Chondrocyte (in vitro differentiated cells): Measurements from ENCODE around the gene VWA2. TPM values are rescaled to one million over a fixed set of nuclear protein-coding genes. Genes with fewer than 3 reads are reported as not detected.

ENCODE experiments used
- DNase-seq: peaks from one replicate; pipeline ENCODE4 v3.0.0; 2021; ENCODE audit warnings: mixed read lengths, low spot score
- H3K27ac Mint-ChIP-seq: one replicate; pipeline ENCODE4 v1.8.0; 2021; ENCODE audit warnings: mild to moderate bottlenecking, moderate library complexity, mixed read lengths; ENCODE audit not compliant: unreplicated experiment
- H3K27me3 Mint-ChIP-seq: 2 replicates; pipeline ENCODE4 v1.8.0; 2021; ENCODE audit warnings: low read depth, mixed read lengths
- H3K36me3 Mint-ChIP-seq: 2 replicates; pipeline ENCODE4 v1.8.0; 2021; ENCODE audit warnings: low read depth, mixed read lengths
- H3K4me1 Mint-ChIP-seq: 2 replicates; pipeline ENCODE4 v1.8.0; 2021; ENCODE audit warnings: low read depth, mild to moderate bottlenecking, mixed read lengths
- H3K4me3 Mint-ChIP-seq: one replicate; pipeline ENCODE4 v1.8.0; 2021; ENCODE audit warnings: mild to moderate bottlenecking, moderate library complexity, mixed read lengths; ENCODE audit not compliant: unreplicated experiment
- H3K9me3 Mint-ChIP-seq: 2 replicates; pipeline ENCODE4 v1.8.0; 2021; ENCODE audit warnings: low read depth, mixed read lengths
- CTCF ChIP-seq: fragments of 200-600 bp; sonication (generic); IDR thresholded peaks from 2 replicates; pipeline ENCODE4 v1.5.0; 2021; ENCODE audit warnings: antibody characterized with exemption, mild to moderate bottlenecking, moderate library complexity
- total RNA-seq: library from RNA; stranded (reverse); gene quantifications from 3 replicates; pipeline ENCODE4 v1.2.1, GENCODE V29; 2021

The VWA2 gene
- total RNA-seq, 1 donor from 2014 or later, result not detected

- peaks cover 18% of the 10 kb centered on the region for H3K9me3 Mint-ChIP-seq
These were observed 52.0 kb downstream of the VWA2 start for GRCh38 chr10:114291076-114291475.

GRCh38 chr10:114291516-114291915, 52.5 kb downstream of the VWA2 start:
- DNase-seq, result no peak
- Mint-ChIP-seq H3K9me3 (peaks cover 20% of the 10 kb centered on the region), H3K4me1 (no peaks in the 10 kb centered on the region), H3K27me3 (no peaks in the 10 kb centered on the region), H3K4me3 (no peak overlapping the region), H3K27ac (no peak overlapping the region), H3K36me3 (peaks cover 7% of the 10 kb centered on the region)
- TF ChIP-seq CTCF, result no peak

More at GRCh38 chr10:114291076-114291475, 52.0 kb downstream of the VWA2 start:
- Mint-ChIP-seq H3K27me3 (no peaks in the 10 kb centered on the region), H3K36me3 (peaks cover 4% of the 10 kb centered on the region), H3K4me3 (no peak overlapping the region), H3K4me1 (no peaks in the 10 kb centered on the region), H3K27ac (no peak overlapping the region)
- no peak for TF ChIP-seq CTCF
- peak; percentile 22 for DNase-seq

GRCh38 chr10:114293075-114293474, 54.0 kb downstream of the VWA2 start:
- no peaks in the 10 kb centered on the region for H3K27me3 Mint-ChIP-seq
- TF ChIP-seq CTCF, result no peak
- no peaks in the 10 kb centered on the region for H3K4me1 Mint-ChIP-seq
- no peak overlapping the region for H3K4me3 Mint-ChIP-seq
- H3K36me3 Mint-ChIP-seq, result peaks cover 9% of the 10 kb centered on the region
- DNase-seq, result no peak
- H3K9me3 Mint-ChIP-seq, result peaks cover 20% of the 10 kb centered on the region
- no peak overlapping the region for H3K27ac Mint-ChIP-seq

GRCh38 chr10:114294549-114294948, 55.5 kb downstream of the VWA2 start:
- TF ChIP-seq CTCF, result no peak
- no peaks in the 10 kb centered on the region for H3K27me3 Mint-ChIP-seq
- no peaks in the 10 kb centered on the region for H3K4me1 Mint-ChIP-seq
- DNase-seq, result no peak
- no peak overlapping the region for H3K27ac Mint-ChIP-seq
- H3K9me3 Mint-ChIP-seq, result peaks cover 20% of the 10 kb centered on the region
- no peak overlapping the region for H3K4me3 Mint-ChIP-seq
- H3K36me3 Mint-ChIP-seq, result peaks cover 9% of the 10 kb centered on the region

- no peak for DNase-seq
- H3K27me3 Mint-ChIP-seq, result no peaks in the 10 kb centered on the region
- no peak overlapping the region for H3K27ac Mint-ChIP-seq
- peaks cover 9% of the 10 kb centered on the region for H3K36me3 Mint-ChIP-seq
- peaks cover 20% of the 10 kb centered on the region for H3K9me3 Mint-ChIP-seq
- TF ChIP-seq CTCF, result no peak
- no peaks in the 10 kb centered on the region for H3K4me1 Mint-ChIP-seq
- H3K4me3 Mint-ChIP-seq, result no peak overlapping the region
These were observed 56.3 kb downstream of the VWA2 start for GRCh38 chr10:114295393-114295792.
